GM19372 (cell line): ENCODE data around the gene SEC22A.

Source experiments
- ATAC-seq: cut with Tn5 transposase; IDR thresholded peaks from one replicate; pipeline ENCODE4 v1.9.1; 2021; ENCODE audit warnings: mild to moderate bottlenecking, low read depth, moderate library complexity; ENCODE audit not compliant: unreplicated experiment

Gene SEC22A

GRCh38 chr3:123300583-123300982 is 98.8 kb downstream of the SEC22A start:
- ATAC-seq, result no peak

GRCh38 chr3:123301331-123302184 is 99.8 kb downstream of the SEC22A start:
- no peak for ATAC-seq

GRCh38 chr3:123302961-123303360 is 101.2 kb downstream of the SEC22A start:
- ATAC-seq, result no peak

- no peak for ATAC-seq
These were observed 102.3 kb downstream of the SEC22A start for GRCh38 chr3:123303976-123304560.

- no peak for ATAC-seq
These were observed 103.4 kb downstream of the SEC22A start for GRCh38 chr3:123305192-123305591.

- no peak for ATAC-seq
These were observed 105.3 kb downstream of the SEC22A start for GRCh38 chr3:123307064-123307463.

- no peak for ATAC-seq
These were observed 108.4 kb downstream of the SEC22A start for GRCh38 chr3:123310186-123310585.

GRCh38 chr3:123310741-123311140 is 109.0 kb downstream of the SEC22A start:
- no peak for ATAC-seq

- no peak for ATAC-seq
These were observed 109.5 kb downstream of the SEC22A start for GRCh38 chr3:123311201-123311600.

GRCh38 chr3:123312331-123313265 is 110.9 kb downstream of the SEC22A start:
- ATAC-seq, result no peak

GRCh38 chr3:123313889-123314288 is 112.1 kb downstream of the SEC22A start:
- no peak for ATAC-seq

GRCh38 chr3:123314359-123315270 is 112.9 kb downstream of the SEC22A start:
- no peak for ATAC-seq

GRCh38 chr3:123315271-123315595 is 113.5 kb downstream of the SEC22A start:
- ATAC-seq, result no peak

- ATAC-seq, result no peak
These were observed 116.0 kb downstream of the SEC22A start for GRCh38 chr3:123317716-123318115.

- ATAC-seq, result no peak
These were observed 116.6 kb downstream of the SEC22A start for GRCh38 chr3:123318374-123318773.

- no peak for ATAC-seq
These were observed 118.0 kb downstream of the SEC22A start for GRCh38 chr3:123319760-123320159.

GRCh38 chr3:123320221-123320620 is 118.5 kb downstream of the SEC22A start:
- ATAC-seq, result no peak

GRCh38 chr3:123321806-123322205 is 120.1 kb downstream of the SEC22A start:
- ATAC-seq, result no peak

GRCh38 chr3:123322866-123323265 is 121.1 kb downstream of the SEC22A start:
- ATAC-seq, result no peak
